DMS 273 (cell line): ENCODE data around the gene NCDN.

Experiments
- DNase-seq: peaks from one replicate; lab custom pipeline; 2025; ENCODE audit not compliant: unreplicated experiment; lab: John Stamatoyannopoulos, UW

The NCDN gene

DNA sequence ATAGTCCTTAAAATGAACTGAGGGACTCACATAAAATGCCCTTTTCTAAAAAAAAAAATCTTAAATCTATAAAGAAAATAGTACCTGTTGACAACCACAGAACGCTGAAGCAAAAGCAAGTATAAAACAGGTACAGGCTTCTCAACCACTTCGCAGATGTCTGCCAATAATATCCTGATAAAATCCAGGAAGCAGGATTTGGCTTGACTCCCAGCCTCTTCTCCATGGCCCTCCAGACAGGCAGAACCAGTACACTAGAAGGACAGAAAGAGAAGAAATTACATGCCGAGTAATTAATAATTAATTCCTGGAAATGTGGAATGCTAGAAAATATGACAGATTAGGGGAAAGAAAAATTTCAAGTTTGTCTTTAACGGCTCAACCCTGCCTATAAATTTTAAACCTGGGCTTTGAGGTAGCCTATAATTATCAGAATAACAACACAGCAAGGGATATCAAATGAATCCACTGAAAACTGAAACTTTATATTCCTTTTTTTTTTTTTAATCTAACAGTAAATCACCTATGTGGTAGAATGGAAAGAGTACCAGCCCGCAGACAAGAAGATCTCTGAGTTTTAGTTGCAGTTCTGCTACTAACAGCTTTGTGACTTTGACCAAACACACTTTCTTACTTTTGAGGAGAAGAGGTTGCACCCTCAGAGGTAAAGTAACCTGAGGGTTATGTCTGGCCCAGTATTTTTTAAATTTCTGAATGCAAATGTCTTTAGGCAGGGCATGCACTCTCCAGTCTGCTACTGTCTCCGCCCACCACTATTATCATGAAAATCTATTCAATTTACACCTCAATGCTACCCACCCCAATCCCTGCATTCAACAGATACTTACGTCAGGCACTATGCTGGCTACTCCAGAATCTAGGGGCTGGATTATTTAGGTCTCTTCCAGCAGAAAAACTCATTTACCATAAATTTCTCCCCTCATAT is 3.1 kb upstream of the NCDN start:
- DNase-seq, result peak; percentile 74

GRCh38 chr1:35555212-35555584 is 2.4 kb upstream of the NCDN start:
- DNase-seq, result no peak

DNA sequence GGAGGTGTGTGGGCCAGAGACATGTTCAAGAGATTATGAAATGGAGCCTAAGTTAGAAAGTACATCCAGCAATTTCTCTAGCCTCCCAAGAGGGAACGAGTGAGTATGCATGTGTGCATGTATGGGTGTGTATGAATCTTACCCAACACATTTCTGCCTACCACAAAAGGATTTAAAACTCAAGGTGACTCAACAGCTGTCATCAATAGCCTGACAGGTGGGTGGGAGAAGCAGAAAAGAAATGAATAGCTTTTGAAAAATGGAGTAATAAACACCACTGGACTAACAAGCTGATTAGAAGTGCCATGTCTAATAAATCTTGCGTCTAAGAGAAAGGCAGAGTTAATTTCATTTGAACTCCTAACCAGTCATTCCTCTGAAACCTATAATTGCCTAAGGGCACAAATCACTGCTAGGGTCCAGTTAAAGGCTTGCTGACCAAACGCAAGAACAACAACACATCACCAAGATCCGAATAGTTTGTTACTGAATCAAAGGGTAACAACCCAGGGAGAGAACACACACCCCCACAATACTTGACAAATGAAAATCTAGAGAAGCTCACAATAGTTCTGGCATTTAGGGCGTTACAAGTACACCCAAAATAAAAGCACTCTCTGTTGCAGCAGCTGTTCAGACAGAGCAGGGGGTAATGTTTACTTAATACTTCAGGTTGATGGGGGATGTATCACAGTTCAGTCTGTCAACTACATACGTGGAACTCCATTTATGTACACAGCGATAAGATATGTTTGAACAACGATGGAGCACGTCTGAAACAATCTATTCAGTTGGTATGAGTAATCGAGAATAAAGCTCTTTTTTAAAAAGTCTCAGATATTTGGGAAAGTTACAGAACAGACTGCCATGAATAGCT is 1.8 kb upstream of the NCDN start:
- DNase-seq, result peak; percentile 73

DNA sequence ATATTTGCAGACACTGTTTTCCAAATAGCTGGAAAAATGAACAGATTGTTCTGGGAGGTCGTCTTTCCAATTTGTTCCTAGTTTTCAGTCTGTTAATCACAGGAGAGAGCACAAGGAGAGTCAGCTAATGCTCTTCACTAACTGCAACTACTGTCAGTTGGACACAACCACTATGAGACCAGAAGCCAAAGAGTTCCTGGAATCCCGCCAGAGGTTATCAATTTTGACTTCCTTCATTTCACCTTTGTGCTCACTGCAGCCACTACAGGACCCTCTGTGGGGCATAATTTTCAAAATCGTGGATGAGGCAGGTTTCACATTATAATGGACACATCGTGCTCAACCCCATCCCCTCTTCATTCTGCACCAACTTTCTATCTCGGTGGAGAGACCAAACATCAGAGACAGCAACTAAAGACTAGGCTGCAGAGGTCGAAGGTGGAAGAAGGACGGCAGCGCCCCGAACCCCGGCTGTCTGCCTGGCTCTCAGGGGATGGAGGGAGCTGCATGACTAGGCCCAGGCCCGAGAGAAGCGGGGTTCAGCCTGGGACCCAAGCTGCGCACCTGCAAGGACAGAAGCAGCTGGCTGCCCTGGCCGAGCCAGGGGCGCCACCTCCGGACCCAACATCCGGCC is 998 bp upstream of the NCDN start:
- DNase-seq, result peak; percentile 49

DNA sequence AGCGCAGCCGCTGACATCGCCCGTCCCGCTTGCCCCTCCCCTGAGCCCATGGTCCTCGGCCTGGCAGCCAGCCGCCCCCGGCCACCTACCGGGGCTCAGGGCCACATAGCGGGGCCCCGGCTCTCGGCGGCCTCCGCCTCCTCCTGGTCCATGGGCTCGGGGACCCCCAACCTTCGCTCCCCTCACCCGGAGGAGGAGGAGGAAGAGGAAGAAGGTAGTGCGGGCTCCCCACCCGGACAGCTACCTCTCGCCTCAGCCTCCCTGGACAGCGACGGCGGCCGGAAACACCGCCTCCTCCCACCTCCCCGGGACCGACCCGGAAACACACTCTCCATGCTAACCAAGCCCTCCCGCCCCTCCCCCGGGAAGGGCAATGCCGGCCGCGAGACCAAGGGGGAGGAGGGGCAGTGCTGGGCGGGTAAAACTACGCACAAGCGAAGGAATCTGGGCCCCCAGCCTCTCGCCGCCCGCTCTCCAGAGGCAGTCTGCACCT is 435 bp upstream of the NCDN start, which contains the start of gene KIAA0319L:
KIAA0319L (minus strand) TSS at position 286 of the 493 bp plus-strand sequence. CDS start 2,912 bp downstream, outside the sequence.
- peak; percentile 93 for DNase-seq

- DNase-seq, result peak; percentile 70
Observed at GRCh38 chr1:35558374-35559316, 1.0 kb downstream of the NCDN start.

GRCh38 chr1:35559317-35559944 is 1.8 kb downstream of the NCDN start:
- DNase-seq, result peak; percentile 47

DNA sequence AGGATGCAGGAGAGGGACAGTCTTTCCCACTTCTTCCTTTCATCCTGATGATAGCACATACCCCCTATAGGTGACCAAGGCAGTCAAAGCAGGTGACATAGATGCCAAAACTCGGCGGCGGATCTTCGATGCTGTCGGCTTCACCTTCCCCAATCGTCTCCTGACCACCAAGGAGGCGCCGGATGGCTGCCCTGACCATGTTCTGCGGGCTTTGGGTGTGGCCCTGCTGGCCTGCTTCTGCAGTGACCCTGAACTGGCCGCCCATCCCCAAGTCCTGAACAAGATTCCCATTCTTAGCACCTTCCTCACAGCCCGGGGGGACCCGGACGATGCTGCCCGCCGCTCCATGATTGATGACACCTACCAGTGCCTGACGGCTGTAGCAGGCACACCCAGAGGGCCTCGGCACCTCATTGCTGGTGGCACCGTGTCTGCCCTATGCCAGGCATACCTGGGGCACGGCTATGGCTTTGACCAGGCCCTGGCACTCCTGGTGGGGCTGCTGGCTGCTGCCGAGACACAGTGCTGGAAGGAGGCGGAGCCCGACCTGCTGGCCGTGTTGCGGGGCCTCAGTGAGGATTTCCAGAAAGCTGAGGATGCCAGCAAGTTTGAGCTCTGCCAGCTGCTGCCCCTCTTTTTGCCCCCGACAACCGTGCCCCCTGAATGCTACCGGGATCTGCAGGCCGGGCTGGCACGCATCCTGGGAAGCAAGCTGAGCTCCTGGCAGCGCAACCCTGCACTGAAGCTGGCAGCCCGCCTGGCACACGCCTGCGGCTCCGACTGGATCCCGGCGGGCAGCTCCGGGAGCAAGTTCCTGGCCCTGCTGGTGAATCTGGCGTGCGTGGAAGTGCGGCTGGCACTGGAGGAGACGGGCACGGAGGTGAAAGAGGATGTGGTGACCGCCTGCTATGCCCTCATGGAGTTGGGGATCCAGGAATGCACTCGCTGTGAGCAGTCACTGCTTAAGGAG is 2.9 kb downstream of the NCDN start:
- DNase-seq, result peak; percentile 70

DNA sequence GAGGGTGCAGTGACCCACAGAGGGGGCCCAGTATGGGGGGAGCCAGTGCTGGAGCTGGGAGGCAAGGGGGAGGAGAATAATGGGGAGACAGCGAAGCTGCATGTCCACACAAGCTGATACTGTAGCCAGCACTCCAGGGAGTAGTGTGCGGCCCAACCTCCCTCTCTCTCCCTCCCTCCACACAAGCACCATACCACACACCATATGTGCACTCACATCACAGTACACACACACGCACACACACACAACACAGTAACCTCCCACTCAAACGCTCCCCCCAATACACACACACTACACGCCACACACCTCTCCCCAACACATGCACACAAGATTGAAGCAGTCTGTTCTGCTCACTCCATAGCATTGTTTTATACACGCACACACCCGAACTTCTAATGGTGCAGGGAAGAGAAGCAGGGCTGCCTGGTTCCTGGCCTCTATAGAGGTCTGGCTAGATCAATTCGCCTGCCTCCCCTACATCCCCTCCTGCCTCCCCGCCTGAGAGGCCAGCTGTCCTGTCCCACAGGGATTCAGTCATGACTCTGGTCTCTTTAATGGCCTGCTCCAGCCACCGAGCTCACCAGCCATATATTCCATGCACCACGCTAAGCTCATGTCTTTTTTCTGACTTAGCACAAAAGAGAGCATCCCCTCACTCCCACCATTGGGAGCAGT is 3.8 kb downstream of the NCDN start:
- DNase-seq, result no peak

GRCh38 chr1:35561972-35562680 is 4.5 kb downstream of the NCDN start:
- no peak for DNase-seq

DNA sequence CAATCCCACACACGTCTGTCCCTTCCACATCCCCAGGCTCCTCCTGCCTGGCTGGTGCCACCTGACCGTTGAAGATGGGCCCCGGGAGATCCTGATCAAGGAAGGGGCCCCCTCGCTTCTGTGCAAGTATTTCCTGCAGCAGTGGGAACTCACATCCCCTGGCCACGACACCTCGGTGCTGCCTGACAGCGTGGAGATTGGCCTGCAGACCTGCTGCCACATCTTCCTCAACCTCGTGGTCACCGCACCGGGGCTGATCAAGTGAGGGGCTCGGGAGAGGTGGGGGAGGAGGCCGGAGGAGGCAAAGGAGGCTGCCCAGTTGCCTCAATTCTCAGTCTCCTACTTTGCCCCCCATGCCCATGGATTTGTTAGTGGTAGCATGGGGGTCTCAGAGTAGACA is 5.6 kb downstream of the NCDN start:
- DNase-seq, result no peak

GRCh38 chr1:35564037-35564883 is 6.7 kb downstream of the NCDN start:
- DNase-seq, result peak; percentile 85

DNA sequence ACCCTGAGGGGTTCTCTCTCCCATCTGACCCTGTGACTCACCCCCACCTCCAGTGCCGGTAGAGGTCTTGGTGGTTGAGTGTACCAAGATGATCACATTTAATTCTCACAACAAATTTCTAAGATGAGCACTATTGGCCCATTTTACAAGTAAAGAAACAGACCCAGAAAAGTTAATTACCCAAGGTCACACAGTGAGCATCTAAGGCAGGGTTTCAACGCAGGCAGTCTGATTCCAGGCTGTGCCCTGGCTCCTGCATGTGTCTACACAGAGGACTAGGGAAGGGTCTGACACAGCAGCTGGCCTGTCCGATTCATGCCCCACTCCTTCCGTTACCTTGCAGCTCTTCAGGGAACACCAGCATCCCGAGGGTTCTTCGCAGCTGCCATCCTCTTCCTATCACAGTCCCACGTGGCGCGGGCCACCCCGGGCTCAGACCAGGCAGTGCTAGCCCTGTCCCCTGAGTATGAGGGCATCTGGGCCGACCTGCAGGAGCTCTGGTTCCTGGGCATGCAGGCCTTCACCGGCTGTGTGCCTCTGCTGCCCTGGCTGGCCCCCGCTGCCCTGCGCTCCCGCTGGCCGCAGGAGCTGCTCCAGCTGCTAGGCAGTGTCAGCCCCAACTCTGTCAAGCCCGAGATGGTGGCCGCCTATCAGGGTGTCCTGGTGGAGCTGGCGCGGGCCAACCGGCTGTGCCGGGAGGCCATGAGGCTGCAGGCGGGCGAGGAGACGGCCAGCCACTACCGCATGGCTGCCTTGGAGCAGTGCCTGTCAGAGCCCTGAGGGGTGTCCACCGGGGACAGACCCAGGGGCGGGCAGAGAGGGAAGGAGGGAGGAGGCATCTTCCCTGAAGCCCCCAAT is 7.5 kb downstream of the NCDN start:
- no peak for DNase-seq

DNA sequence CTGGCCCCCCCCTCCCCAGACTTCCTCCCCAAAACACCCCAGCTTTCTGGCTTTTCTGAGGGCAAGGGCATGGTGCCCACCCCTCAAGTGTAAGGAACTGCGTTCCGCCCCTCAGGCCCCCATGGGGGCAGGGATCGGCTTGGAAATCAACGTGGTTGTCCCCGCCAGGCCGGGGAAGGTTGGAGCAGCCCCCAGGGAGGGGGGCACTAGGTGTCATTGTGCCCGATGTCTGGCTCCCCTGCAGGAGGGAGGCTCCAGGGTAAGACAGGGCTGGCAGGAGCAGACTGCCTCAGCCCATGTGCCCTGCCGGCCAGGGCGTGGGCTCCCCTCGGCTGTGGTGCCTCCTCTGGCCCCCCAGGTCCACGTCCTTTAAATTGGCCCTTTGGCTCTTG is 8.1 kb downstream of the NCDN start:
- no peak for DNase-seq

- no peak for DNase-seq
Observed at GRCh38 chr1:35567947-35568558, 10.5 kb downstream of the NCDN start.
